Subcutaneous adipose tissue (tissue), 4 donors: ENCODE data around the gene PEX16. TPM values are rescaled to one million over a fixed set of nuclear protein-coding genes. Genes with fewer than 3 reads are reported as not detected.

Experiments used
- total RNA-seq, 4 donors: library from RNA; depleted of rRNA; stranded (reverse); fragments of >200 nt; gene quantifications; one replicate each; pipeline ENCODE4 v1.1.0, GENCODE V29; 2016
- TF ChIP-seq, protein P1 (sequence below): fragments of 450-650 bp; IDR thresholded peaks from one replicate; pipeline ENCODE4 v1.5.1; 2016; ENCODE audit warnings: low read depth, mild to moderate bottlenecking, control low read depth, antibody characterized with exemption, moderate library complexity

The PEX16 gene
- total RNA-seq, 4 donors from 2014 or later = 17.3 to 40.5 (median 26.7) TPM

DNA sequence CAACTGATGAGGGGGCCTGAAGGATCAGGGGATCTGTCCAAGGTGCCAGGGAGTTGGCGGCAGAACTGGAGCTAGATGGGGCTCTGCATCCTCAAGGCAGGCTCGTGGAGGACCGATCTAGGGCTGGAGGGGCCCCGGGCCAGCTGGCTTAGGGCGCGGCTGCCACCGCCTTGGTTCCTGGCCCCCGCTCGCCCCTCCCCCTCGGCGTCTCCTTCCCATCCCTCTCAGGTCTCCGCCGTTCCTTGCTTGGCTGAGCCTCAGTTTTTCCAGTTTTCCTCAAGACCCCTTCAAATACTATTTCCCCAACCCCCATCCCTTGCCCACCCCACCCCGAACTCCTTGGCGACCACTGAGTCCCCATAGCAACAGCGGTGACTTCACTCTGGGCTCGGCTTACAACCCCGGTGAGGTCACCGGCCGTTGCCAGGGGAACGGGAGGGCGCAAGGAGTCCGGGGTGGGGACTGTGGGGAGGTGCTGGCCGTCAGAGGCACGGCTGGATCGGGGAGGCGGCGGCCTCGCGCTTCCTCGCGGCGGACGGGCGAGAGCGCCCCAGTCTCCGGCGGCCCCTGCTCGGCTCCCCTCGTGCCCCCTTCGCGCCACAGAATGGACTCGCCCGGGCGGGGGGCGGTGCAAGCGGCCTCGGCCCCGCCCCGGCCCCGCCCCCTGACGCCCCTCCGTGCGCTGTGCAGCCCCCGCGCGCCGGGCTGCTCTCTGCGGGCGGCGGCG, 18.1 kb downstream of the PEX16 start:
- TF ChIP-seq, protein P1, sequence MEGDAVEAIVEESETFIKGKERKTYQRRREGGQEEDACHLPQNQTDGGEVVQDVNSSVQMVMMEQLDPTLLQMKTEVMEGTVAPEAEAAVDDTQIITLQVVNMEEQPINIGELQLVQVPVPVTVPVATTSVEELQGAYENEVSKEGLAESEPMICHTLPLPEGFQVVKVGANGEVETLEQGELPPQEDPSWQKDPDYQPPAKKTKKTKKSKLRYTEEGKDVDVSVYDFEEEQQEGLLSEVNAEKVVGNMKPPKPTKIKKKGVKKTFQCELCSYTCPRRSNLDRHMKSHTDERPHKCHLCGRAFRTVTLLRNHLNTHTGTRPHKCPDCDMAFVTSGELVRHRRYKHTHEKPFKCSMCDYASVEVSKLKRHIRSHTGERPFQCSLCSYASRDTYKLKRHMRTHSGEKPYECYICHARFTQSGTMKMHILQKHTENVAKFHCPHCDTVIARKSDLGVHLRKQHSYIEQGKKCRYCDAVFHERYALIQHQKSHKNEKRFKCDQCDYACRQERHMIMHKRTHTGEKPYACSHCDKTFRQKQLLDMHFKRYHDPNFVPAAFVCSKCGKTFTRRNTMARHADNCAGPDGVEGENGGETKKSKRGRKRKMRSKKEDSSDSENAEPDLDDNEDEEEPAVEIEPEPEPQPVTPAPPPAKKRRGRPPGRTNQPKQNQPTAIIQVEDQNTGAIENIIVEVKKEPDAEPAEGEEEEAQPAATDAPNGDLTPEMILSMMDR = no peak

DNA sequence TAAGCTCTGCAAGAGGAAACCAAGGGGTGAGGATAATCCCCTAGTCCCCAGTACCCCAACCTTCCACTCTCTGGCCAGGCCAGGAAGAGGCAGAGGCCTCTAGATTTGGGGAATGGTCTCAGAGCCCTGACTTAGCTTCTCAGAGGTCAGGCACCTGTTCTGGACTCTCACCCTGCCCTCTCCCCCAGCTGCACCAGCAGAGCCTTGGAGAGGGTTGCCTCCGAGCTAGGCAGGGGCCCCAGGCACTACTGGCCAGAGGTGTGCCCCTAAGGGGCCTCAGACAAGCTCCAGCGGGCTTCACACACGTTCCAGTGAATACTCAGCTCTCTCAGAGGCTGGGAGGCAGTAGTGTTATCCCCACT, 18.6 kb downstream of the PEX16 start:
- TF ChIP-seq, protein P1 = no peak

DNA sequence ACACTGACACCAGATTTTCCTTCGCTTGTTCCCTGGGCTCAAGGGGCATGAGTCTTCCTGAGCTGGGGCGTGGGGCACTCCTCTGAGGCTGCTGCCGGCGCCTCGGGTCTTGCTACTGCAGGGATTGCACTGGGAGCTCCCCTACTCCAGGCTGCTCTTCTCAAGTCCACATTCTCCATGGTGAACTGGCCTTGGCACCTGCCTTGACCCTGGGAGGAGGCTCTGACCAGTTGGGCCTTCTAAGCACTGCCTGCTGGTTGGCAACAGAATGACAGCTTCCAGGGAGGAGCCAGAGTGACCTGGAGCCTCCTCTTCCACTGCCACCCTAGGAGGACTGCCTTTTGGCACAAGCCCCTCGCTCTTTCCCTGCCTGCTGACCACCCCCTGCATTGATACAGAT, 20.1 kb downstream of the PEX16 start:
- TF ChIP-seq, protein P1 = no peak

DNA sequence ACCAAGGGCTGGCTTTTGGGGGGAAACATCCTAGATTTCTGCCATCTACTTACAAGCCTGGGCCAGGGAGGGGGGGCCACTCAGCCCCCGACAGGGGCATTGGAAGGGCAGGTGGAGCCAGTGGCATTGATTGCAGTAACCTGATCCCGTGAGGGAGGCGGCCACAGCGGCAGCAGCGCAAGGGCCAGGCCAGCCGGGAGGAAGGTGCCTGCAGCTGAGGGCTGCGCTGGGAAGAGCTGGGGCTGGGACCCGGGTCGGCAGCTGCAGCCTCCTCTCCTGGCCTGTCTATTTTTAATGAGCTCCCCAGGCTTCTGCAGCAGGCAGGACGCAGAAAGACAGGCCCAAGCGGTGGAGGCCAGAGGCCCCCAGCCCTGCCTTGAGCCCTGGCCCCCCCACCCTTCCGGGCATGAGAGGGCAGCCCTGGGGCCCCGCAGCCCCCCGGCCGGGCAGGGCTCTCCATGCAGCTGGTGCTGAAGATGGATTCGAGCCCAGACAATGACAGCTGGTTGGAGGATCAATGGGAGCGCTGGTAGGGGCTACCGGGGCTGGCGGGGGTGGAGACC, 21.2 kb downstream of the PEX16 start:
- TF ChIP-seq, protein P1 = no peak

DNA sequence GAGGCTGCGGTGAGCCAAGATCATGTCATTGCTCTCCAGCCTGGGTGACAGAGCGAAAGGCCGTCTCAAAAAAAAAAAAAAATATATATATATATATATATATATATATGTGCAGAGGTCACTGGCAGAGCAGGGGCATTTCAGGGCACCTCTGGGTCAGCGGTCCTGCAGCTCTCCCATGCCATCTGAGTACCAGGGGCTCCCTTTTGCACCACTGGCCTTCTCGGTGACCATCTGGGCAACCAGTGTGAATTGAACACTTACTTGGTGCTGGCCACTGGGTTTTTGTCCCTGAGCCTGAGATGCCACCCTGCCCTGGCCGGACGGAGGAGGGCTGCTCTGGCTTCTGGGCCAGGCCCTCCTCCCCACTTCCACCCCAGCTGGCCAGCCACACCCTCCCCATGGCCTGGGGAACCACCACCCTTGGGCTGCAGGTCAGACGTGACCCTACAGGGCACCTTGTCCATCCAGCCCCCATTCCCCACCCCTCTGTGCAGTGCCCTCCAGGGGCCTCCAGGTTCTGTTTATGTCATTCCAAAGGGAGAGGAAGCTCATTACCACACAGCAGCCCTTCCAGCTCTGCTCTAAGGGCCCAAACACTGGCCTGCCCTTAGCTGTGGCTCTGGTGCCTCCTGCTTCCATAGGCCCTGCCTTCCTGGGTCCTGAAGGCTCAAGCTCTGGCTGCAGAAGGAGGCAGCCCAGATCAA, 22.0 kb downstream of the PEX16 start:
- TF ChIP-seq, protein P1 = no peak

DNA sequence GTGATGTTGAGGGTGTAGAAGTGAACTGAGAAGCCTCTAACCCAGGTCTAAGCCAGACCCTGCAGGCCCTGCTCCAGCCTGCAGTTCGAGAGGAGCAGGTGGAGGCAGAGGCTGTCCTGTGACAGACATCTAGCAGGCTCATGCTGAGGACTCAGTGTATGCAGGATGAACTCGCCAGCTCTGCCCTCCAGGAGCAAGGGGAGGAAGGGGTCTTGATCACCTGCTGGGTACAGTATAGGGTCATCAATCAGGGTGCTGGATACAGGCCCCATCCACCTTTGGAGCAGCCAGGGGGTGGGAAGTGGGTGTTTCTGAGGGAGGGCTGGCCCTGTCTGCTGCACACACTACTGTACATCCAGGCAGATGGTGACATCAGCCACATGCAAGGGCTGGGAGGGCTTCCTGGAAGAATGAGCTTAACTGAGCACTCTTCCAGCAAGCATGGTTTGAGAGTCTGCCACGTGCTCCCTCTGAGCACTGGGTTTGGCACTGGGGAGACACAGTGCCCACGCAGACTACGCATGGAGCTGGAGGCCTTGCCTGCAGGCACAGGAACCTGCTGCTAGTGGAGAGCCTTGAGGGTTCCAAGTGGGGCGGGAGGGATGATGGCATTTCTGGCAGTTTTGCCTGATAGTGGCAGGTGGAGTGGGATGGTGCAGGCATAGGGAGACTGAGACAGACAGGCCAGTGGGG, 23.0 kb downstream of the PEX16 start:
- TF ChIP-seq, protein P1 = no peak

DNA sequence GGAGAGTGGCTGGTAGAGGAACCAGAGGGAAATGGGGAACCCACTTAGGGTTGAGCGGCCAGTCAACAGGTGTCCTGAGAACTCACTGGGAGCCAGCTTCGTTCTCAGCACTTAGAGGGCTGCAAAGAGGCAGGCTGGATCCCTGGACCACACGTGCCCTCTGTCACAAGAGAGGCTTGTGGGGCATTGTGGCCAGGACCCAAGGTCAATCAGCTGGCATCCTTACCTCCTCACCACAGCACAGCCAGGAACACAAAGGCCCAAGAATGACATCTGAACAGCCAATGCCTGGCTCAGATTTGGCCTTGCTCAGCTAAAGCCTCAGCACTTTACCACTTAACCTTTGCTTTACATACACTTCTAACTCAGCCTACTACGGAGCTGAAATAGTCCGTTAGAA, 24.8 kb downstream of the PEX16 start:
- TF ChIP-seq, protein P1 = no peak
